ENCODE data around the gene JUN. TPM values are rescaled to one million over a fixed set of nuclear protein-coding genes. Genes with fewer than 3 reads are reported as not detected.

Gene JUN
- total and polyA plus RNA-seq, 2 of the 4 experiments (the other 2 are of a cell fraction): 46.6 to 89.1 TPM

DNA sequence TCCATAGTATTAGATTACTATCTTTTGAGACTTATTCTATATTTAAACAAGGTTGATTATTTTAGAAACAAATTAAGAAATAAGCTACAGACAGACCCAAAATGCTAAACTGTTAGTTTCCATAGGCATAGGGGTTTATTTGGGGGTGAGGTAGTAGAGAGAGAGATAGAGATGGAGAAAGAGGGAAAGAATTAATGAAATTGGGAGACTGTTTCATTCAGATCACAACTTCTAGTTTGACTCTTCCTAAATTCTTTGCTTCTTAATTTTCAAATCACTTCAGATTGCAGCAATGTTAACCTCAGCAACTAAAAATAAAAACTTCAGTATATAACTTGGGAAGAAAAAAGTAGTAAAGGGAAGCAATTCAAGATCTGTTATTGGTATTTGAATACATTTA lies 3.4 kb downstream of the JUN start:
- Histone ChIP-seq H3K27ac (ENCODE audit: insufficient read depth, low read length) (no peak overlapping the region), H3K9me3 (ENCODE audit: control insufficient read depth, insufficient read depth, low read length) (no peaks in the 10 kb centered on the region)
- DNase-seq: no peak

More for the DNA sequence above, 3.4 kb downstream of the JUN start:
- no peak for ATAC-seq (ENCODE audit: low read depth)
- H3K4me1 ChIP-seq (ENCODE audit: control insufficient read depth, insufficient read depth, low read length): peaks cover 1% of the 10 kb centered on the region
- dilution Hi-C loops (cut with HindIII; ENCODE audit: low sequenced_read_pairs, unreplicated experiment): no loop called here
- no peak overlapping the region for H2AK9ac ChIP-seq (replicated peaks; ENCODE audit: low read depth, low read length, poor library complexity)
- peaks cover 0 to 8% of the 10 kb centered on the region in 2 experiments; a peak in 2 of 4 replicates for H3K79me1 ChIP-seq (ENCODE audit: low read depth in 1 of 2, low read length in 2 of 2)
- H2BK15ac ChIP-seq (ENCODE audit: low read depth, low read length): no peak overlapping the region
- no TSS peak for BruUV-seq (replicated peaks)
- H2BK5ac ChIP-seq (ENCODE audit: low read depth, low read length, poor library complexity, severe bottlenecking): no peak overlapping the region
- no peak for TF ChIP-seq RAD21 (IDR thresholded peaks at IDR 0.05; ENCODE audit: low read length)
- no peak for TF ChIP-seq CEBPB (IDR thresholded peaks at IDR 0.05; ENCODE audit: low read depth, low read length)
- no peak overlapping the region for H2AFZ ChIP-seq (replicated peaks; ENCODE audit: low read length, poor library complexity)
- no peak overlapping the region for H3K23ac ChIP-seq (ENCODE audit: low read depth, low read length)
- in situ Hi-C loops (cut with MboI; ENCODE audit: low sequenced_read_pairs): loop anchor here (10.0 to 25.0 kb wide), 2 partner anchors 507 to 924 kb away; partner anchors contain the start of gene FGGY
- no peak overlapping the region for H3K56ac ChIP-seq (ENCODE audit: extremely low read depth, insufficient read depth, low read length)
- H3K4ac ChIP-seq (ENCODE audit: low read depth, low read length): no peak overlapping the region
- intact Hi-C loops (cut with micrococcal nuclease): loop anchor here (5.0 to 10.0 kb wide), 6 partner anchors 263 to 1167 kb away; no protein-coding TSS in a partner anchor
- POLR2A ChIA-PET (ENCODE audit: unreplicated experiment): no interaction called here
- no peak overlapping the region for H2AK5ac ChIP-seq (ENCODE audit: low read depth, low read length)
- no peaks in the 10 kb centered on the region for H3K27me3 ChIP-seq (ENCODE audit: control insufficient read depth, insufficient read depth, low read length)
- peaks cover 41% of the 10 kb centered on the region for H4K20me1 ChIP-seq (ENCODE audit: insufficient read depth, low read length)
- peak overlapping the region; percentile 80; the same call in 1 of the 2 replicates for H3K9ac ChIP-seq (ENCODE audit: low read depth, low read length)
- no peak overlapping the region for H2BK20ac ChIP-seq (ENCODE audit: low read depth, low read length)
- no peak overlapping the region for H3K18ac ChIP-seq (ENCODE audit: low read depth, low read length)
- no peaks in the 10 kb centered on the region for H3K9me1 ChIP-seq (ENCODE audit: insufficient read depth, low read length)
- H4K91ac ChIP-seq (ENCODE audit: insufficient read depth, low read depth, low read length): no peak overlapping the region
- no peak overlapping the region for H4K5ac ChIP-seq (ENCODE audit: low read depth, low read length)
- no peak overlapping the region for H2BK120ac ChIP-seq (ENCODE audit: low read depth, low read length)
- peaks cover 17% of the 10 kb centered on the region for H3K36me3 ChIP-seq (ENCODE audit: control insufficient read depth, insufficient read depth, low read length)
- H3K4me2 ChIP-seq (ENCODE audit: low read depth, low read length): peak overlapping the region; percentile 96
- CTCF ChIA-PET: no interaction called here
- H3K4me3 ChIP-seq (ENCODE audit: insufficient read depth, low read depth, low read length): peak overlapping the region; percentile 98
- H3K14ac ChIP-seq (replicated peaks; ENCODE audit: low read depth, low read length): no peak overlapping the region; the same call in 1 of the 2 replicates
- no peak overlapping the region for H4K8ac ChIP-seq (ENCODE audit: low read depth in 2 of 2, low read length in 2 of 2)

Data from IMR-90 (cell line).